ENCODE data around the gene RNPS1.

- TF ChIP-seq CTCF (IDR thresholded peaks at IDR 0.05) (no peak), POLR2A (IDR thresholded peaks at IDR 0.05) (no peak)
Measured at GRCh38 chr16:2204416-2205103, 63.4 kb downstream of the RNPS1 start.
